ENCODE results near the gene MSH3. TPM values are rescaled to one million over a fixed set of nuclear protein-coding genes. Genes with fewer than 3 reads are reported as not detected.

MSH3 gene
- total RNA-seq, 2 donors from 2014 or later, result 12.6 to 14.9 TPM

DNA sequence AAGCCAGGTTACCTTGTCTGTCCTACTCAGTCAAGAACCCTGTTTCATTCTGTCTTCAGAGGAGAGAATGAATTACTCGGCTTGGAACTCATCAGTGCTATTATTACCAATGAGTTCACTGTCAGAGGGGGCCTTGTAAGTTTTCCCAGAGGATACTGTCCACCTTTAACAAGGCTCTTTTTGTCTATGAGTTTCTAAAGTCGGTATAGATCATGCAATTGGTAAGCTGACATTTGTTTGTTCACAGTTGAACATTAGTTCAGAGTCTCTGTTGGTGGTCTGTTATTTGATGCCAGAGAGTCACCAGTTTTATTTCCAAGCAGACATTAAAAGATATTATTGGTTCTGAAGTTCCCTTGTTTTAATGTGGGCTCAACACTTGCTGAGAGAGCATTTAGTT is 58.5 kb downstream of the MSH3 start:
- no peaks in the 10 kb centered on the region for H3K27me3 ChIP-seq (replicated peaks; ENCODE audit: insufficient read depth)
- no peak for TF ChIP-seq POLR2AphosphoS5 (IDR thresholded peaks at IDR 0.05)
- TF ChIP-seq, protein P1, sequence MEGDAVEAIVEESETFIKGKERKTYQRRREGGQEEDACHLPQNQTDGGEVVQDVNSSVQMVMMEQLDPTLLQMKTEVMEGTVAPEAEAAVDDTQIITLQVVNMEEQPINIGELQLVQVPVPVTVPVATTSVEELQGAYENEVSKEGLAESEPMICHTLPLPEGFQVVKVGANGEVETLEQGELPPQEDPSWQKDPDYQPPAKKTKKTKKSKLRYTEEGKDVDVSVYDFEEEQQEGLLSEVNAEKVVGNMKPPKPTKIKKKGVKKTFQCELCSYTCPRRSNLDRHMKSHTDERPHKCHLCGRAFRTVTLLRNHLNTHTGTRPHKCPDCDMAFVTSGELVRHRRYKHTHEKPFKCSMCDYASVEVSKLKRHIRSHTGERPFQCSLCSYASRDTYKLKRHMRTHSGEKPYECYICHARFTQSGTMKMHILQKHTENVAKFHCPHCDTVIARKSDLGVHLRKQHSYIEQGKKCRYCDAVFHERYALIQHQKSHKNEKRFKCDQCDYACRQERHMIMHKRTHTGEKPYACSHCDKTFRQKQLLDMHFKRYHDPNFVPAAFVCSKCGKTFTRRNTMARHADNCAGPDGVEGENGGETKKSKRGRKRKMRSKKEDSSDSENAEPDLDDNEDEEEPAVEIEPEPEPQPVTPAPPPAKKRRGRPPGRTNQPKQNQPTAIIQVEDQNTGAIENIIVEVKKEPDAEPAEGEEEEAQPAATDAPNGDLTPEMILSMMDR (IDR thresholded peaks at IDR 0.05), result no peak
- TF ChIP-seq POLR2A (IDR thresholded peaks at IDR 0.05), result no peak
- H3K4me1 ChIP-seq (replicated peaks), result peaks cover 2% of the 10 kb centered on the region
- H3K36me3 ChIP-seq, result no peaks in the 10 kb centered on the region
- no peaks in the 10 kb centered on the region for H3K9me3 ChIP-seq
- no peak for DNase-seq (ENCODE audit: low spot score)
- no peak overlapping the region for H3K27ac ChIP-seq
- intact Hi-C loops (cut with DNase I), result loop anchor here (5.0 to 10.0 kb wide), 2 partner anchors 454 to 482 kb away; no protein-coding TSS in a partner anchor
- no peak overlapping the region for H3K4me3 ChIP-seq
- 51% methylated on average over 2 of the region's 2 CpGs for WGBS

DNA sequence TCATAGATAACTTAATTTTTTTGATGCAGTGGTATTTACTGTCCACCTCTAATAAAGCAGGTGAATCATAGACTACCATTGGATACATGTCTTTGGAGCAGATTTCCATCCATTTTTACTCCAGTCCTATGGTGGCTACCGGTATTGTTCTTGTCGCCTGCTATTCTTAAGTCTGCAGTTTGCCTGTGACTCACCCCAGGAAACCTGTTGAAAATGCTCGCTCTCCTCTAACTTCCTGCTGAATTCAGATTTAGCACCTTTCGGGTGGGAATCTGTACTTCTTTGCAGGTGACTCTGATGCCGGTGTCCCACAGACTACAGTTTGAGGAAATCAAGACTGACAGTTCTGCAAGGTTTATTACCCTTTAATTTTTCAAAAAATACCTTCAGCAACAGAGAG is 59.2 kb downstream of the MSH3 start:
- H3K27ac ChIP-seq, result no peak overlapping the region
- intact Hi-C loops (cut with DNase I), result loop anchor here (5.0 to 10.0 kb wide), 2 partner anchors 454 to 481 kb away; no protein-coding TSS in a partner anchor
- DNase-seq (ENCODE audit: low spot score), result no peak
- TF ChIP-seq POLR2A (IDR thresholded peaks at IDR 0.05) (no peak), POLR2AphosphoS5 (IDR thresholded peaks at IDR 0.05) (no peak)
- TF ChIP-seq, protein P1 (IDR thresholded peaks at IDR 0.05), result no peak
- H3K4me3 ChIP-seq, result no peak overlapping the region
- no peaks in the 10 kb centered on the region for H3K9me3 ChIP-seq
- peaks cover 2% of the 10 kb centered on the region for H3K4me1 ChIP-seq (replicated peaks)
- no peaks in the 10 kb centered on the region for H3K36me3 ChIP-seq
- WGBS, result 93% methylated on average over 5 of the region's 5 CpGs
- H3K27me3 ChIP-seq (replicated peaks; ENCODE audit: insufficient read depth), result no peaks in the 10 kb centered on the region

- DNase-seq (ENCODE audit: low spot score), result no peak
- no peaks in the 10 kb centered on the region for H3K36me3 ChIP-seq
- peaks cover 2% of the 10 kb centered on the region for H3K4me1 ChIP-seq (replicated peaks)
- no peak overlapping the region for H3K27ac ChIP-seq
- intact Hi-C loops (cut with DNase I), result loop anchor here (5.0 to 10.0 kb wide), 2 partner anchors 453 to 480 kb away; no protein-coding TSS in a partner anchor
- H3K27me3 ChIP-seq (replicated peaks; ENCODE audit: insufficient read depth), result no peaks in the 10 kb centered on the region
- whole genome bisulfite sequencing, result 58% methylated on average over 5 of the region's 5 CpGs
- no peak overlapping the region for H3K4me3 ChIP-seq
- no peak for TF ChIP-seq POLR2AphosphoS5 (IDR thresholded peaks at IDR 0.05)
- TF ChIP-seq, protein P1 (IDR thresholded peaks at IDR 0.05), result peak in 1 of 4 experiments; percentile 11
- no peak for TF ChIP-seq POLR2A (IDR thresholded peaks at IDR 0.05)
- no peaks in the 10 kb centered on the region for H3K9me3 ChIP-seq
Measured at GRCh38 chr5:80714570-80715298, 60.3 kb downstream of the MSH3 start.

DNA sequence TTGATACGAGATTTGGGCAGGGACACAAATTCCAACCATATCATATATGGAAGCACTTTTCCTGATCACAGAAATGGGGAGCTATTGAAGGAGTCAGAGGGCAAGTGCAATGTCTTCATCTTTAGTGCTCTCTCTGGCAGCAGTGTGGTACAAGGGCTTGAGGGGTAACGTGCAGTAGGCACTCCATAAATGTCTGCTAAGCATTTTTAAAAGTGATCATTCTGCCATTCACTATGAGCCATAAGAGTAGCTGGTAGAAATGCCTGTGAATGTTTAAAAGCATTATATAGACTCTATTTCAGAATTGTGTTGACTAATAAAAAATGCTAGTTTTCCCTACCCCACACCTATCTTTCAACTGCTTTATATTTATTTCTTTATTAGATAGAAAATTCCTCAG is 61.4 kb downstream of the MSH3 start:
- Histone ChIP-seq H3K4me3 (no peak overlapping the region), H3K27me3 (replicated peaks; ENCODE audit: insufficient read depth) (no peaks in the 10 kb centered on the region), H3K4me1 (replicated peaks) (no peaks in the 10 kb centered on the region), H3K9me3 (no peaks in the 10 kb centered on the region), H3K36me3 (no peaks in the 10 kb centered on the region), H3K27ac (no peak overlapping the region)
- intact Hi-C loops (cut with DNase I), result loop anchor here (10.0 kb wide), 1 partner anchor 479 kb away; no protein-coding TSS in a partner anchor
- no peak for DNase-seq (ENCODE audit: low spot score)
- TF ChIP-seq, protein P1 (IDR thresholded peaks at IDR 0.05), result no peak
- 91% methylated on average over 2 of the region's 2 CpGs for WGBS

DNA sequence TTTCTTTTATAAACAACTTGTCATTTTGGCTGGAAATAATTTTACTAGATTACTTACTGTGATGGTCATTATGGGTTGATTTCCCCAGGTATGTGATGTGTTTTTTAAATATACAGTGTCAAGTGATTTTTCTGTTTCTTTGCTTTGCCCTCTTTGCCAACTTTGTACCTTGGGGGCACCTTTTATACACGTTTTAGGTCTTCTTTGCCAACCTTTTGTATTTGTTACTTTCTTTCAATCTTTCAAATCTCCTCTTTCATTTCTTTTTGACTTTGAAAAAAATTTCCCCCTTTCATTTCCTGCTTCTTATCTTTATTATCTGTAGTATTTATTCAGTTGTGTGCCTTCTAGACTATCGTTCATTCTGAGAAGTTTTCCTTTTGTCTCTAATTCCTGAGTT is 65.7 kb downstream of the MSH3 start:
- Histone ChIP-seq H3K4me1 (replicated peaks) (no peaks in the 10 kb centered on the region), H3K9me3 (no peaks in the 10 kb centered on the region), H3K27ac (no peak overlapping the region), H3K27me3 (replicated peaks; ENCODE audit: insufficient read depth) (no peaks in the 10 kb centered on the region), H3K4me3 (no peak overlapping the region), H3K36me3 (no peaks in the 10 kb centered on the region)
- 83% methylated on average over 2 of the region's 2 CpGs for WGBS
- intact Hi-C loops (cut with DNase I), result no loop called here
- TF ChIP-seq, protein P1 (IDR thresholded peaks at IDR 0.05), result no peak
- no peak for TF ChIP-seq POLR2A (IDR thresholded peaks at IDR 0.05)
- TF ChIP-seq POLR2AphosphoS5 (IDR thresholded peaks at IDR 0.05), result no peak
- DNase-seq (ENCODE audit: low spot score), result no peak

Measured in prostate gland (tissue), 2 donors.